Transverse colon (tissue), 4 donors: Measurements from ENCODE around the gene NFE2L3.

Experiments used
- CTCF ChIP-seq, 5 experiments: fragments of 200-600 bp in 3 of 5; fragments of 450-650 bp in 2 of 5; sonication (generic) in 3 of 5; IDR thresholded peaks; 1 replicate in 2 of 5; 2 replicates in 3 of 5; pipeline ENCODE4 v1.5.1; 2016 to 2017; ENCODE audit warnings: antibody characterized with exemption in 5 of 5, inconsistent platforms in 3 of 5, mild to moderate bottlenecking in 2 of 5, moderate library complexity in 1 of 5
- EP300 ChIP-seq: sonication (generic); formaldehyde crosslinking; IDR thresholded peaks from one replicate; pipeline ENCODE4 v1.6.1; 2017; ENCODE audit warnings: antibody characterized with exemption, low read depth
- POLR2A ChIP-seq: fragments of 450-650 bp; IDR thresholded peaks from one replicate; pipeline ENCODE4 v1.6.1; 2016; ENCODE audit warnings: antibody characterized with exemption, mild to moderate bottlenecking, moderate library complexity
- POLR2AphosphoS5 ChIP-seq, 3 donors: sonication (generic); formaldehyde crosslinking; IDR thresholded peaks; one replicate each; pipeline ENCODE4 v1.6.1; 2016; ENCODE audit warnings: antibody characterized with exemption in 3 of 3

- TF ChIP-seq POLR2A (no peak), CTCF (IDR thresholded peaks at IDR 0.05) (no peak), EP300 (no peak), POLR2AphosphoS5 (IDR thresholded peaks at IDR 0.05) (no peak)
Measured at GRCh38 chr7:26136831-26137230, 15.2 kb upstream of the NFE2L3 start.
